CD4-positive, alpha-beta T cell treated with Interleukin-17A for 4 hours (primary cell): Measurements from ENCODE around the gene RBM17.
A peak's percentile ranks its signal among the peaks of the same experiment; 100 is the strongest.
"Not testable (repeated sequence)": the region's sequence is repeated elsewhere in the genome, so short reads cannot be mapped to it uniquely, and the experiment has no call there.

Experiments used
- DNase-seq: peaks from one replicate; pipeline ENCODE4 v3.0.0-alpha.2; 2020; ENCODE audit warnings: mixed read lengths

The RBM17 gene

DNA sequence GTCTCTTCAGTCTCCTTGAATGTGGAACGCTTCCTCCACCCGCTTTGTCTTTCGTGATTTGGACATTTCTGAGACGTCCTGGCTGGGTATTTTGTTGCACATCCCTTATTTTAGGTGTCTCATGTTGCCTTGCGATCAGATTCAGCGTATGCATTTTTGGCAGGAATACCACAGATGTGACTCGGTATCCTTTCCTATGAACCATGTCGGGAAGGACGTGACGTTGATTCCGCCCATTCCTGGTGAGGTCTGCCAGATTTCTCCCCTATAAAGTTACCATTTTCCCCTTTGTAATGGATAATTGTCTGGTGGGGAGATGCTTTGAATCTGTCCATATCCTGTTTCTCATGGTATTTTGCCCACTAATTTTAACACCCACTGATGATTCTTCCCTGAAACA is 49.6 kb downstream of the RBM17 start:
- DNase-seq, result no peak

DNA sequence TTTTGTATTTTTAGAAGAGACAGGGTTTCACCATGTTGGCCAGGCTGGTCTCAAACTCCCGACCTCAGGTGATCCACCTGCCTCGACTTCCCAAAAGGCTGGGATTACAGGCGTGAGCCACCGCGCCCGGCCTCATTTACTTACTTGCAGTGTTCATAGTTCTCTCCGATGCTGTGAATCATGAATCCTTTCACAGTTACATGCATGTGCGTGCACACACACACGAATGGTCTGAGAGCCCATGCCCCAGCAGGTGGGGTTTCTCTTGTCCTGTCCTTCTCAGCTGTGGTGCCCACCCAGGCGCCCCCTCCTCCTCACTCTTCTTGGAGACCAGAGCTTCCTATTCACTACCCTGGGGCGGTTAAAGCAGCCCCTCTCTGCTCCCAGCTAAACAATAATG is 50.6 kb downstream of the RBM17 start:
- DNase-seq, result no peak

GRCh38 chr10:6140141-6140841 is 51.5 kb downstream of the RBM17 start:
- DNase-seq, result peak; percentile 58

DNA sequence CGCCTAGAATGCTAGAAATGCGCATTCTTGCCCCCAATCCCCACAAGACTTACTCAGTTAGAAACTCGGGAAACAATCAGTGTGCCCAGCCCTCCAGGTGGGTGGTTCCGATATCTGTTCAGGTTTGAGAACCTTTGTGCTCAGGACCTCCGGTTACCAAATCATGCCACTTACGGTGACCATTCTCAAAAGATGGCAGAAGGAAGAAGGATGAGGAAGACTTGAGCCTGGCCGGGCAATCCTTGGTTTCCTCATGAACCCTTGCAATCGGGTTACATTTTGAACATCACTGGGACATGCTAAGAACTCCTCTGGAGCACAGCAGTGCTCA is 52.1 kb downstream of the RBM17 start:
- no peak for DNase-seq

- peak; percentile 39 for DNase-seq
These were observed 52.7 kb downstream of the RBM17 start for GRCh38 chr10:6141296-6142151.

GRCh38 chr10:6142186-6142585 is 53.4 kb downstream of the RBM17 start:
- DNase-seq, result not testable (repeated sequence)

DNA sequence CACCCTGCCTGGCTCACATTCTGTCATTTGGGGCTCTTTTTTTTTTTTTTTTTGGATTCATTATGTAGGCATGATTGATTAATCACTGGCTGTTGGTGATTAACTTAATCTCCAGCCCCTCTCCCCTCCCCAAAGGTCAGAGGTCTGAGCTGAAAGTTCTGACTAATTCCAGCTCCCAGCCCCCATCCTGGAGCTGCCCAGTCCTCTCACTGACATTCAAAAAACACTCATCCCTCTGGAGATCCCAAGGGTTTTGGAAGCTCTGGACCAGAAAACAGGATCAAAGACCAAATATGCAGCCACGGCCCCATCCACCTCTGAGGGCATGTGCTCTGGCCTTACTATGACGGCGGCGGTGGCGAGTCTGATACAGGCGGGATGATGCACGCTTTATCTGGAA is 53.8 kb downstream of the RBM17 start:
- DNase-seq, result no peak

GRCh38 chr10:6143181-6143580 is 54.3 kb downstream of the RBM17 start:
- DNase-seq, result no peak

DNA sequence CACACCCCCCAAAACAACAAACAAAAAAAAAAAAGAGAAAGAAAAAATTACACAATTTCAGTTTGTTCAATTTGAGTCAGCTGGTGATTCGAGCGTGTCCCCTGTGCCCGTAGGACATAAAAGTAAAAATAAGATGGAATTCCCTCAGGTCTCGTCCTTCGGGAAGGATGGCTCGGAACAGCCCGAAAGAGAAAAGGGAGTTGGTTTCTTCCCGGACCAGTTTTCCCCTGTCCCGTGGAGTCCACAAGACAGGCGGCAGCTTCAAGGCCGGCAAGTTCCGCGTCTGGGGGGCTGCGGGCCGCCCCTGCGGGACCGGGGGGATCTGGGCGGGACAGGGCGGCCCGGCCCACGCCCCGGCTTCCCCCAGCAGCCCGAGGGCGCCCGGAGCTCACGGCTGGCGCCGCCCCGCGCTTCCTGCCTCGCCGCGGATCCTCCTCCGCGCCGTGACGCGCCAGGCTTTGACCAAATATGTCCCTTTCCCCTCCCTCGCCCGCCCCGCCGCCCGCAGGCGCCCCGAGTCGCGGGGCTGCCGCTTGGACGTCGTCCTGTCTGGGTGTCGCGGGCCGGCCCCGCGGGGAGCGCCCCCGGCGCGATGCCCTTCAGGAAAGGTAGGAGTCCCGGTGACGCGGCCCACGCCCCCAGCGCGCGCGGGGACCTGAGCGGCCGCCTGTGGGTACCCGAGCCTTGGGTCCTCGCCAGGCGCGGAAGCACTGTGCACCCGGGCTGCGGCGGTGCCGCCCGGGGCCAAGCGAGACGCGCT is 55.8 kb downstream of the RBM17 start:
- DNase-seq, result peak; percentile 92

- DNase-seq, result peak; percentile 33
These were observed 56.5 kb downstream of the RBM17 start for GRCh38 chr10:6145166-6145987.

DNA sequence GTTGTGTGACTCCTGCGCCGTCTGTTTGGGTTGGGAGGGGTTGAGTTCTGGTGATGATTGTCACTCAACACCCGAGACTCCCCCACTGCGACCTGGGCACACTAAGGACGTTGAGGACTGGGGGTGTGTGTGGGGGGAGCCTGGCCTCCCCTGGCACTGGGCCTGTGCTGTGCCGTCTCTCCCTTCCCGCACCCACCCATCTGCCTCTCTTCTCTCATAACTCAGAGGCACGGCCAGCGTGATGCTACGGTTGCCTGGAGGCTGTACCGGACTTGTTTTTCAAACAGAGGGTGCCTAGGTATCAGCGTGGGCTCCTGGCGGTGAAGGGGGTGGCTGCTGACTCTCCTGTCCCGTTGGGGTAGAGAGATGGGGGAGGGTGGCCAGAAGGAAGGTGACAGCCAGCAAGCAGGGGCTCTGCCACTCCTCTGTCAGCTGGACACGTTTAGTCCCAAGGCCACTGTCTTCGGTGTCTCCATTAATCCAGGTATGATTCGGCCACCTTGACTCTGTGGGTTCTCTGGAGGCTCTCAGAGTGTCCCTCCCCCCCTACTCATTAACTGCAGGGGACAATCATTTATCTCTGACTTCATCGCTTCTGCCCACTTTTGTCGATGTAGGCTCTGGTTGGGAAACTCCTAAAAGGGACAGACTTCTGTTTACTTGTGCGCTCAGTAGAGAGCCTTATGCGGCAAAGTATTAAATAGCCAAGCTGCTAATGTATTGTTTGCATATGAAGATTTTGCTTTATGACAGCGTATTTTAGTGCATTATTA is 57.4 kb downstream of the RBM17 start:
- no peak for DNase-seq

DNA sequence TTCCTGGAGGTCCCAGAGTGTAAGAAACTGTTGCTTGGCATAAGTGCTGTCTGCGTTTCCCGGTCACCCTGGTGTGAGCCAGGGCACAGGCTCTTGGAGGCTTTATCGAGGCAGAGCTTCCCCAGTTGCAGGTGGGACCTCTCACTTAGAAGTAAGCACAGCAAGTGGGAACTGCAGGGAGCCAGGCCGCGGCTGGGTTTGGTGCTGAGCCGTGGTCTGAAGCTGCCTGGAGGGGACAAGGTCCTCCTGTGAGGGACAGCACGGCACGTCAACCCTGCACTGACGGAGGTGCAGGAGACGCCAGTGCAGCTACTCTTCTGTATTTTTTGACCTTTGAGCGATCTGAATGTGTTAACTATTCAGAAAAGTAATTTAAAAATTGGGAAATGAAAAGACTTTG is 58.1 kb downstream of the RBM17 start:
- DNase-seq, result no peak

- peak; percentile 26 for DNase-seq
These were observed 59.4 kb downstream of the RBM17 start for GRCh38 chr10:6148251-6148701.

- peak; percentile 67 for DNase-seq
These were observed 60.1 kb downstream of the RBM17 start for GRCh38 chr10:6148908-6149307.

- peak; percentile 65 for DNase-seq
These were observed 62.5 kb downstream of the RBM17 start for GRCh38 chr10:6151087-6151977.

GRCh38 chr10:6153845-6154244 is 65.0 kb downstream of the RBM17 start:
- DNase-seq, result no peak

- no peak for DNase-seq
These were observed 65.7 kb downstream of the RBM17 start for GRCh38 chr10:6154566-6154965.

GRCh38 chr10:6158276-6158675 is 69.4 kb downstream of the RBM17 start:
- no peak for DNase-seq

DNA sequence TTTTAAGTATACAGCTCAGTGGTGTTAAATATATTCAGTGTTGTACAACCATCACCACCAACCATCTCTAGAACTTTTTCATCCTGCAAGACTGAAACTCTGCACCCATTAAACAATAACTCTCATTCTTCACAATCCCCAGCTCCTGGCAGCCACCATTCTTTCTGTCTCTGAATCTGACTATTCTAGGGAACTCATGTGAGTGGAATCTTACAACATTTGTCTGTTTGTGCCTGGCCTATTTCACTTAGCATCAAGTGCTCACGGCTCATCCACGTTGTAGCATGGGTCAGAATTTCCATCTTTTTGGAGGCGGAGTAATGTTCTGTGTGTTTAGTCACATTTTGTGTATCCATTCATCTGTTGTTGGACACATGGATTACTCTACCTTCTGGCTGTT is 73.1 kb downstream of the RBM17 start:
- DNase-seq, result no peak

DNA sequence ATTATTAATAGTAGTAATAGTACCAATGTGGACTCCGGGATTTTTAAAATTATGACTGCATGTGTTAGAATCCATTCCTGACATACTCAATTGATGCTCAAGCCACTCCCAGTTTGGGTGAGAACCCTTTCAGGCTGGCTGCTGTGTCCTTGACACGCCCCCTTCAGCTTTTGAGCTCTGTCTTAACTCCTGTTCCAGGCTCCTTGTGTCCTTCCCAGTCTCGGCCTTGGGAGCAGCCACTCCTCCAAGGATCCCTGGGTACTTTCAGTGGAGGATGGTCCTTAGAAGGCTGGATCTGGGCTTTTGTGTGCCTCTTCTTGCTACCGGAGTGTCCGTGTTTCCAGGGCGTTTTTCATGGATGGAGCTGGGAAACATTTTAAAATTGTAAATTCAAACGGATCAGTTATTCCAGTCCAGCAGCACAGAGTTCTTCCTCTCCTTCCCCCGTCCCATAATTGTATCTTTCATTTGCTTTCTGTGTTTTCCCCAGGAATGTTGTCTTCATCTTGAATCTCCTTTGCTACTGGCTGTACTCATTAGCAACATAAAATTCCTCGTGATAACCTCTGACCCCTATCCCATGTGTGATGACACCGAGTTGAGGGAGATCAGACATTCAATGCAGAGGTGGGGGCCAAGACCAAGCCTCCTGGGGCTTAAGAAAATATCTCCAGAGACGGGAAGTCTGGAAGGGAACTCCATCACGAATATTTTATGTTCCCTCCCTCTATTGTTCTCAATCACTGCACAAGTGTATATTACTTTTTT is 73.9 kb downstream of the RBM17 start:
- no peak for DNase-seq
